ENCODE measurements around the gene ZNF516.

The ZNF516 gene

GRCh38 chr18:76499637-76500340 lies 4.7 kb upstream of the ZNF516 start:
- H3K4me3 ChIP-seq (ENCODE audit: low read depth, low read length) = no peak overlapping the region
- no peak for TF ChIP-seq CTCF (IDR thresholded peaks at IDR 0.05; ENCODE audit: low read depth, low read length)

- H3K4me3 ChIP-seq (ENCODE audit: low read depth, low read length) = no peak overlapping the region
- TF ChIP-seq CTCF (IDR thresholded peaks at IDR 0.05; ENCODE audit: low read depth, low read length) = no peak
Measured at GRCh38 chr18:76499021-76499420, 4.0 kb upstream of the ZNF516 start.

GRCh38 chr18:76498064-76498463 lies 3.0 kb upstream of the ZNF516 start:
- TF ChIP-seq CTCF (IDR thresholded peaks at IDR 0.05; ENCODE audit: low read depth, low read length) = no peak
- H3K4me3 ChIP-seq (ENCODE audit: low read depth, low read length) = no peak overlapping the region

- H3K4me3 ChIP-seq (ENCODE audit: low read depth, low read length) = no peak overlapping the region
- TF ChIP-seq CTCF (IDR thresholded peaks at IDR 0.05; ENCODE audit: low read depth, low read length) = no peak
Measured at GRCh38 chr18:76497021-76497420, 2.0 kb upstream of the ZNF516 start.

GRCh38 chr18:76496194-76496890 lies 1.3 kb upstream of the ZNF516 start:
- TF ChIP-seq CTCF (IDR thresholded peaks at IDR 0.05; ENCODE audit: low read depth, low read length) = no peak
- peak overlapping the region; percentile 83 for H3K4me3 ChIP-seq (ENCODE audit: low read depth, low read length)

GRCh38 chr18:76495435-76496193 lies 572 bp upstream of the ZNF516 start:
- TF ChIP-seq CTCF (IDR thresholded peaks at IDR 0.05; ENCODE audit: low read depth, low read length) = no peak
- peak overlapping the region; percentile 83 for H3K4me3 ChIP-seq (ENCODE audit: low read depth, low read length)
